ENCODE data around the gene RB1. TPM values are rescaled to one million over a fixed set of nuclear protein-coding genes. Genes with fewer than 3 reads are reported as not detected.

RB1 gene
- total and polyA plus RNA-seq, 2 donors (not counting 3 experiments of a cell fraction or from before 2014, with no cell fraction given), result 8.0 to 41.2 TPM

DNA sequence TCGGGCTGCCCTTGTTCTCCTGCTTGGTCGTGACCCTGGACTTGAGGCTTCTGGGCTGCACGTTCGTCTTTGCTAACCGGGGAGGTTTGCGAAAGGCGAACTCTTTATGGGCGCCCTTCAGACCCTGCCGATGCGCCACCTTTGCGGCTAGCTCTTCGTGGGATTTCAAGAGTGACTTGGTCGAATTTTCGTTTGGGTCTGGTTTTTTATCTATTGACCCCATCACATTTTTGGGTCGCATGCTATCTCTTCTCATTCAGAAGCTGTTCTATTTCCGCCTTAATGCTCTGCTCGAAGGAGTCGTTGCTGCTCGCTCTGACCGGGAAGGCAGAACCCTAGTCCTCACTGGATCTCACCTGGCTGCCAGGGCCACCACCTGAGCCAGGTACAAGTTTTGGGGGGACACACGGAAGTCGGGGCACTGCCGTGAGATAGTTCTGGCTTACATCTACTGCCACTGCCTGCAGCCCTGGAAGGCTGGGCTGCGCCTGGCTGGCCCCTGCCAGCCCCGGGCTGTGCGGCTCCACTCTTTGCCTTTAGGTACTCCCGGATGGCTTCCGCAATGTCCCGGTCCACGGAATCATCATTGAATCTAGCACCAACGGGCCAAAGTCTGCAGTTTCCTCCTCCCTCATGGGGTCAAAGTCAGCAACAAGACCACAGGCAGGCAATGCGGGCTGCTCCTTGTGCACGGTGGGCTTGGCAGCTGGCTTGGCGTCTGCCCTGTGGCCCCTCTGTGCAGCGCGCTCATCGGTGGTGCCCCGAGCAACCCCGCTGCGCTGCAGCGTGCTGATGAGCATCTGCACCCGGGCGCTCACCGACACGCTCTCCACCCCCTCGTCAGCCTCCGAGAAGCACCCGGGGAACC is 16.2 kb downstream of the RB1 start:
- Histone ChIP-seq H3K9me3 (replicated peaks; ENCODE audit: control insufficient read depth, insufficient read depth, low read length) (no peaks in the 10 kb centered on the region), H3K79me2 (ENCODE audit: control insufficient read depth, insufficient read depth, low read length) (peaks cover 8% of the 10 kb centered on the region), H3K4me2 (ENCODE audit: insufficient read depth, low read length) (no peak overlapping the region), H3K4me3 (replicated peaks in 1 of 3; ENCODE audit: insufficient read depth in 1 of 3, low read depth in 1 of 3, low read length in 3 of 3) (no peak overlapping the region), H3K36me3 (ENCODE audit: control insufficient read depth in 2 of 2, extremely low read depth in 1 of 2, insufficient read depth in 2 of 2, low read length in 2 of 2) (peaks cover 0 to 7% of the 10 kb centered on the region in 2 experiments), H3K9me1 (replicated peaks; ENCODE audit: control insufficient read depth, extremely low read depth, insufficient read depth, low read length) (no peaks in the 10 kb centered on the region), H3K9ac (replicated peaks; ENCODE audit: extremely low read depth, insufficient read depth, low read length) (no peak overlapping the region), H3K27me3 (ENCODE audit: control insufficient read depth in 2 of 2, insufficient read depth in 2 of 2, low read length in 2 of 2) (no peaks in the 10 kb centered on the region), H3K27ac (ENCODE audit: insufficient read depth, low read depth, low read length) (no peak overlapping the region), H3K4me1 (ENCODE audit: control insufficient read depth, extremely low read depth, insufficient read depth, low read length) (no peaks in the 10 kb centered on the region), H4K20me1 (replicated peaks; ENCODE audit: control insufficient read depth, extremely low read depth, insufficient read depth, low read length) (no peaks in the 10 kb centered on the region), H2AFZ (ENCODE audit: low read depth, low read length) (no peak overlapping the region)
- no TSS peak for BruUV-seq (replicated peaks)
- FAIRE-seq (no peak), DNase-seq (ENCODE audit: low read depth, low spot score) (no peak)
- ChIA-PET CTCF (no interaction called here), POLR2A (no interaction called here)
- dilution Hi-C loops (cut with MboI; ENCODE audit: extremely low pct_ligation_motif_present, low sequenced_read_pairs), result no loop called here
- no peak for TF ChIP-seq EZH2 (IDR thresholded peaks at IDR 0.05; ENCODE audit: borderline replicate concordance, low read depth, low read length, severe bottlenecking)
- no peak for TF ChIP-seq POLR2AphosphoS5 (IDR thresholded peaks at IDR 0.05; ENCODE audit: insufficient read depth, low read depth, low read length)
- TF ChIP-seq JUN (IDR thresholded peaks at IDR 0.05; ENCODE audit: borderline replicate concordance, insufficient read depth, insufficient read length, low read depth), result no peak
- TF ChIP-seq CTCF (IDR thresholded peaks at IDR 0.05; ENCODE audit: extremely low read depth in 1 of 2, insufficient read depth in 1 of 2, low read depth in 1 of 2, low read length in 2 of 2), result no peak
- no peak for TF ChIP-seq GATA2 (IDR thresholded peaks at IDR 0.05; ENCODE audit: insufficient read depth, insufficient read length, low read depth, low read length)
- no peak for TF ChIP-seq FOS (IDR thresholded peaks at IDR 0.05; ENCODE audit: borderline replicate concordance, insufficient read depth, low read length)
- TF ChIP-seq POLR2A (IDR thresholded peaks at IDR 0.05; ENCODE audit: low read depth, low read length), result no peak
- no peak for TF ChIP-seq MAX (IDR thresholded peaks at IDR 0.05; ENCODE audit: insufficient read depth, insufficient read length)
- TF ChIP-seq MYC (IDR thresholded peaks at IDR 0.05; ENCODE audit: low read depth, low read length), result no peak
- intact Hi-C loops (cut with micrococcal nuclease), result no loop called here

Measured in endothelial cell of umbilical vein (primary cell).